NCI-H1417 (cell line): Measurements from ENCODE around the gene DRC7.

Experiments
- DNase-seq, 3 experiments: peaks; one replicate each; lab custom pipeline; 2025; lab: John Stamatoyannopoulos, UW

Gene DRC7

GRCh38 chr16:57690782-57691471 lies 3.7 kb upstream of the DRC7 start:
- no peak for DNase-seq

DNA sequence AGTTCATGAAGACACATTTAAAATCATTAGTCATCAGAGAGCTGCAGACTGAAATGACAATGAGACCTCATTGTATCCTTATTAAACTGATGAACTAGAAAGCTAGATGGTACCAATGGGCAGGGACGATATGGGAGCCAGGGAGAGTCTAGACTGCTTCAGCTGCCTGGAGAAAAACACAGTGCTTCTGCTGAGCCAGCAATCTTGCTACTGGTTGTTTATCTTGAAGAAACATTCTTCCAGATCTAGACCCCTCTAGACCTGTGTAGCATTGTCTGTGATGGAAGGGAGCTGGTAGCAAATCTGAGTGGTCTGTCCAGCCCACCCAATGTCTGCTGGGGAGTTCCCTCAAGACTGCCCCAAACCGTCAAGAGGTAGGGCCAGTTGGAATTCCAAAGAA lies 2.0 kb upstream of the DRC7 start:
- DNase-seq = no peak

DNA sequence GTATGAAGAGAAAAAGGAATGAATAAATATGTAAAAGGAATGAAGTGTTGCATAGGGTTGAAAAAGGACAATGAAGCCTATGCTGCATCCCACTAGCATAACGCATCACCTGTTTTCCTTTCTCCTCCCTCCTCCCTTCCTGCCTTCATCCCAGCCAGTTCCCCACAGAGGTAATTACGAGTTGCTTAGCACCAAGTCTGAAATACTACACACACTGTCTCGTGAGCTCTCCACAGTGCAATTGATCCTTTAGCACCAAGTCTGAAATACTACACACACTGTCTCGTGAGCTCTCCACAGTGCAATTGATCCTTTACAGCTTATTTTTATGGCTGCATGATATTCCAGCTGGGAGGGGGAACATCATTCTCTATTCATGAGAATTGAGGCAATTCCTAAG lies 1.1 kb upstream of the DRC7 start:
- DNase-seq = peak in 2 of 3 experiments; percentile 38 to 84

DNA sequence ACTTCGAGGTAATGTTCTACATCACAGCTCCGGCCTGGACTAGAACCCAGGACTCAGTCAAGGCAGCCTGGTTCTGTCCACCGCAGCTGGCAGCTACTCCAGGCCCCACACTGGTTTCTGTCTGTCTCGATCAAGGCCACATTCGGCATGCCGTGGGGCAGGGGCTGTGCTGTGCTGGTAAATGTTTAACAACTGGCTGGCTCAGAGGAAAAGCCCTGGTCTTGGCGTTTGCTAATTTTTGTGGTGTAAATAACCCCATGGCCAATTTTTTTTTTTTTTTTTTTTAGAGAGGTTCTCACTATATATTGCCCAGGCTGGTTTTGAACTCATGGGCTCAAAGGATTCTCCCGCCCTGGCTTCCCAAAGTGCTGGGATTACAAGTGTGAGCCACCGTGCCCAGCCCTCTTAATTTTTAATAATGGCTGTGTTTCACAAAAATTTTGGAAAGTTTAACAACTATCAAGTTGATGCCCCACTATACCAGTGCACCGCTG lies 328 bp upstream of the DRC7 start:
- no peak for DNase-seq

DNA sequence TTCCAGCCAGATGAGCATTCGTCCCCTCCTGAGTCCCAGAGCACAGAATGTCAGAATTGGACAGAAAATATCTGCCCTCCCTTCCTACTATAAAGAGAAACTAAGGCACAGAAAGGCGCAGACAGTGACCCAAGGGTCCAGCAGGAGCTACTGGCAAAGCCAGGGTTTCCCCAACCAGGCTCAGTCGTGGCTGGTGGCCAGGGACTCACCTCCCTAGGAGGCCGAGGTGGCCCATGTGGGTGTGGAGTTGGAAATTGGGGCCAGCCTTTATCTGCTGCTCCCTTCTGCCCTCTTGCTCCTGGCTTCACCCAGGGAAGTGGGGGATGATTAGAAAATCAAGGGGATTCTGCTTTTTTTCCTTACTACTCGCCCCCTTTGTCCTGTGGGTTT lies 1.1 kb downstream of the DRC7 start:
- DNase-seq = no peak

DNA sequence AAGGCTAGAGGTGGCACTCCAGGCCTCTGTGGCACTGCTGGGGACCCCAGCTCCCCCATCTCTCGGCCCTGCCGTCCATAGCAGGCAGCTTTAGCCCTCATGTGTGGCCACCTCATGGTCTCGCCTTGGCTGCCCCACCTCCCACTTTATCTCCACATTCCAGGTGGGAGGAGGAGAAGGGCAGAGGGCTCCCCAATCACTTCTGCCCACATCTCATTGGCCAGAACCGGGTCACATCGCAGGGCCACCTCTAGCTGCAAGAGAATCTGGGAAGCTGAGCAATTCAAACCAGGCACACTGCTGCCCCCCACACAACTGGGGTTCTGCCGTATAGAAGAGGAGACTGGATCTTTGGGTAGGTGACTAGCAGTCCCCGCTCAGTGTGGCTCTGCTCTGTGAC lies 1.6 kb downstream of the DRC7 start:
- no peak for DNase-seq

GRCh38 chr16:57697896-57698537 lies 3.4 kb downstream of the DRC7 start:
- no peak for DNase-seq

DNA sequence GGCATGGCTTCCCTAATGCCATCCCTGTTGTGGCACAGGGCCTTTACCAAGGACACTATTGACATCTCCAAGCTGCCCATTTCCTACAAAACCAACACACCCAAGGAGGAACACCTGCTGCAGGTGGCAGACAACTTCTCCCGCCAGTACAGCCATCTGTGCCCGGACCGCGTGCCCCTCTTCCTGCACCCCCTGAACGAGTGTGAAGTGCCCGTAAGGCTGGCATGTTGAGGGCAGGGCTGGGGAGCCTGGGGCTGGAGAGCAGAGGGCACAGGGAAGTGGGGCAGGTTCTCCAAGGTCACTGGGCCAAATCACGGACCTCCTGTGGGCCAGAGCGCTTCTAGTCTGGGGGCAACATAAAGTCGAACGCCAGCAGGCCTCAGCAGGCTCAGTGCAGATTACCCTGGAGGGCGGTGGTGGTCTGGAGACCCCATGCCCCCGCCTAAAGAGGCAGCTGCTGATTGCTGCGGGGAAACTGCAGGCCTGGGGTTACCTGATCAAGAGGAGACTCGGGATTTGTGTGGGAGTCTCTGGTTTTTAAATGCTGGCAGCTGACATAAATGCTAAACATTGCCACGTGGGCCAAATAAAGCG lies 4.3 kb downstream of the DRC7 start:
- DNase-seq = no peak

- no peak for DNase-seq
Measured at GRCh38 chr16:57699481-57699880, 4.9 kb downstream of the DRC7 start.

DNA sequence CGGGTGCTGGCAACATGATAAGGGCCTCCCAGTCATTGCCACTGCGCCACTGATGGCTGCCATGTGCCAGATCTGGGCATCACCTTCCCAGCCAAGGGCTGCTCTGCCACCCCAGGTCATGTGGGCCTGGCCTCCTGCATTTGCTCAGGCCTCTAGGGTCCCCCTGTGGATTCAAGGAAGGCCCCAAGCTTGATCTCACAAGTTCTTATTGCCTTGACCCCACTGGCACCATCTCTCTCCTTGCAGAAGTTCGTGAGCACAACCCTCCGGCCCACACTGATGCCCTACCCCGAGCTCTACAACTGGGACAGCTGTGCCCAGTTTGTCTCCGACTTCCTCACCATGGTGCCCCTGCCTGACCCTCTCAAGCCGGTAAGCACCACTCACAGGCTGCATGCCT lies 5.3 kb downstream of the DRC7 start:
- DNase-seq = no peak

GRCh38 chr16:57700781-57701551 lies 6.4 kb downstream of the DRC7 start:
- no peak for DNase-seq

- DNase-seq = no peak
Measured at GRCh38 chr16:57701759-57702371, 7.3 kb downstream of the DRC7 start.

DNA sequence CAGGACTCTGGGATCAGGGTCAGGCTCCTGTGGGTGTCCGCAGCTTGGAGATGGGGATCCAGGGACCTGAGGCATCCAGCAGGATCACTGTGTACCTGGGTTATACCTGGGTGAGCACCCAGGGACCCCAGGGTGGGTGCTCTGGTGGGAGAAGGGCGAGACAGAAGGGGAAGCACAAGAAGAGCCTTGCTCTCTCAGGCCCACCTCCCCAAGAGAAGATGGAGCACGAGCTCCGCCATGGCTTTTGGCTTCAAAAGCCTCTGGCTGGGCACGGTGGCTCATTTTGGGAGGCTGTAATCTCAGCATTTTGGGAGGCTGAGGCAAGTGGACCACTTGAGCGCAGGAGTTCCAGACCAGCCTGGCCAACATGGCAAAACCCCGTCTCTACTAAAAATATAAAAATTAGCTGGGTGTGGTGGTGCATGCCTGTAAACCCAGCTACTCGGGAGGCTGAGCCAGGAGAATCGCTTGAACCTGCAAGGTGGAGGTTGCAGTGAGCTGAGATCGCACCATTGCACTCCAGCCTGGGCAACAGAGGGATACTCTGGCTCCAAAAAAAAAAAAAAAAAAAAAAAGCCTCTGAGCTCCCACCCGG lies 8.9 kb downstream of the DRC7 start:
- no peak for DNase-seq

- no peak for DNase-seq
Measured at GRCh38 chr16:57704011-57704904, 9.7 kb downstream of the DRC7 start.

- DNase-seq = no peak
Measured at GRCh38 chr16:57704905-57705852, 10.6 kb downstream of the DRC7 start.

- no peak for DNase-seq
Measured at GRCh38 chr16:57706717-57707116, 12.1 kb downstream of the DRC7 start.

- DNase-seq = no peak
Measured at GRCh38 chr16:57707331-57707730, 12.7 kb downstream of the DRC7 start.

DNA sequence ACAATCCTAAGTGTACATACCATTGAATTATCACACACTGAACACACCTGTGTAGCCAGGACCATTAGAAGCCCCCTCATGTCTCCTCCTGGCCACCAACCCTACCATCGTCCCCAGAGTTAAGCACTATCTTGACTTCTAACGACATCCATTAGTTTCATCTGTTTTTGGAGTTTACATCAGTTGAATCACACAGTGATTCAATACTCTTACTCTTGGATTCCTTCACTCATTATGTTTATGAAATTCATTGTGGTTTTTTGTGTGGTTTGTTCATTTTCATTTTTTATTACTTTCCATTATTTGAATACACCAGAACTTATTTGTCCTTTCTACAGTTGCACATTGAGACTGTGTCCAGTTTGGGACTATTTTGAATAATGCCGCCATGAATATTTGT lies 13.6 kb downstream of the DRC7 start:
- no peak for DNase-seq

- DNase-seq = no peak
Measured at GRCh38 chr16:57709663-57710062, 15.1 kb downstream of the DRC7 start.

GRCh38 chr16:57711346-57711745 lies 16.7 kb downstream of the DRC7 start:
- no peak for DNase-seq
